ENCODE measurements around the gene ISLR2.

Gene ISLR2

GRCh38 chr15:74109713-74110112, 20.7 kb upstream of the ISLR2 start:
- no peak for TF ChIP-seq CTCF (IDR thresholded peaks at IDR 0.05; ENCODE audit: control insufficient read depth, insufficient read depth, low read depth, low read length, missing control alignments)
- no peak overlapping the region for H3K4me3 ChIP-seq (ENCODE audit: control insufficient read depth, low read depth, low read length)
- no peak for DNase-seq (ENCODE audit: low read depth)

GRCh38 chr15:74120426-74120825, 10.0 kb upstream of the ISLR2 start:
- TF ChIP-seq CTCF (IDR thresholded peaks at IDR 0.05; ENCODE audit: control insufficient read depth, insufficient read depth, low read depth, low read length, missing control alignments): no peak
- no peak for DNase-seq (ENCODE audit: low read depth)
- no peak overlapping the region for H3K4me3 ChIP-seq (ENCODE audit: control insufficient read depth, low read depth, low read length)

- no peak overlapping the region for H3K4me3 ChIP-seq (ENCODE audit: control insufficient read depth, low read depth, low read length)
- DNase-seq (ENCODE audit: low read depth): no peak
- TF ChIP-seq CTCF (IDR thresholded peaks at IDR 0.05; ENCODE audit: control insufficient read depth, insufficient read depth, low read depth, low read length, missing control alignments): no peak
Observed at GRCh38 chr15:74121039-74121438, 9.3 kb upstream of the ISLR2 start.

GRCh38 chr15:74121858-74122257, 8.5 kb upstream of the ISLR2 start:
- no peak for DNase-seq (ENCODE audit: low read depth)
- H3K4me3 ChIP-seq (ENCODE audit: control insufficient read depth, low read depth, low read length): no peak overlapping the region
- no peak for TF ChIP-seq CTCF (IDR thresholded peaks at IDR 0.05; ENCODE audit: control insufficient read depth, insufficient read depth, low read depth, low read length, missing control alignments)

- TF ChIP-seq CTCF (IDR thresholded peaks at IDR 0.05; ENCODE audit: control insufficient read depth, insufficient read depth, low read depth, low read length, missing control alignments): no peak
- DNase-seq (ENCODE audit: low read depth): no peak
- no peak overlapping the region for H3K4me3 ChIP-seq (ENCODE audit: control insufficient read depth, low read depth, low read length)
Observed at GRCh38 chr15:74122403-74123130, 7.8 kb upstream of the ISLR2 start.

- H3K4me3 ChIP-seq (ENCODE audit: control insufficient read depth, low read depth, low read length): no peak overlapping the region
- DNase-seq (ENCODE audit: low read depth): no peak
Observed at GRCh38 chr15:74123131-74123429, 7.3 kb upstream of the ISLR2 start.

More at GRCh38 chr15:74123131-74123429, 7.3 kb upstream of the ISLR2 start:
- peak; percentile 9 for TF ChIP-seq CTCF (IDR thresholded peaks at IDR 0.05; ENCODE audit: control insufficient read depth, insufficient read depth, low read depth, low read length, missing control alignments)

All from AG09309 (cell line).